Lower leg skin (tissue), 3 donors: ENCODE data around the gene ADAD1.

Source experiments
- POLR2A ChIP-seq, 2 donors: fragments of 450-650 bp; IDR thresholded peaks; one replicate each; pipeline ENCODE4 v1.6.1; 2016 to 2017; ENCODE audit warnings: antibody characterized with exemption in 2 of 2, mild to moderate bottlenecking in 1 of 2, moderate library complexity in 1 of 2
- TF ChIP-seq, protein P1 (sequence below), 3 donors: fragments of 450-650 bp; IDR thresholded peaks; one replicate each; pipeline ENCODE4 v1.5.1; 2016; ENCODE audit warnings: antibody characterized with exemption in 3 of 3, mild to moderate bottlenecking in 3 of 3, moderate library complexity in 2 of 3

- TF ChIP-seq, protein P1, sequence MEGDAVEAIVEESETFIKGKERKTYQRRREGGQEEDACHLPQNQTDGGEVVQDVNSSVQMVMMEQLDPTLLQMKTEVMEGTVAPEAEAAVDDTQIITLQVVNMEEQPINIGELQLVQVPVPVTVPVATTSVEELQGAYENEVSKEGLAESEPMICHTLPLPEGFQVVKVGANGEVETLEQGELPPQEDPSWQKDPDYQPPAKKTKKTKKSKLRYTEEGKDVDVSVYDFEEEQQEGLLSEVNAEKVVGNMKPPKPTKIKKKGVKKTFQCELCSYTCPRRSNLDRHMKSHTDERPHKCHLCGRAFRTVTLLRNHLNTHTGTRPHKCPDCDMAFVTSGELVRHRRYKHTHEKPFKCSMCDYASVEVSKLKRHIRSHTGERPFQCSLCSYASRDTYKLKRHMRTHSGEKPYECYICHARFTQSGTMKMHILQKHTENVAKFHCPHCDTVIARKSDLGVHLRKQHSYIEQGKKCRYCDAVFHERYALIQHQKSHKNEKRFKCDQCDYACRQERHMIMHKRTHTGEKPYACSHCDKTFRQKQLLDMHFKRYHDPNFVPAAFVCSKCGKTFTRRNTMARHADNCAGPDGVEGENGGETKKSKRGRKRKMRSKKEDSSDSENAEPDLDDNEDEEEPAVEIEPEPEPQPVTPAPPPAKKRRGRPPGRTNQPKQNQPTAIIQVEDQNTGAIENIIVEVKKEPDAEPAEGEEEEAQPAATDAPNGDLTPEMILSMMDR (IDR thresholded peaks at IDR 0.05) = no peak
- TF ChIP-seq POLR2A (IDR thresholded peaks at IDR 0.05) = no peak
Observed at GRCh38 chr4:122431351-122431750, 52.5 kb downstream of the ADAD1 start.
